Natural killer cell (primary cell): ENCODE results near the gene VASN. TPM values are rescaled to one million over a fixed set of nuclear protein-coding genes. Genes with fewer than 3 reads are reported as not detected.

Source experiments
- ATAC-seq, 3 donors: fragments of 150-1000 bp in 2 of 3; fragments of 200-7000 bp in 1 of 3; cut with Tn5 transposase; 1 replicate in 1 of 3; 2 replicates in 2 of 3; pipeline ENCODE4 v1.10.0; 2021; ENCODE audit warnings: mild to moderate bottlenecking in 2 of 3, moderate library complexity in 2 of 3
- DNase-seq, 2 donors: peaks; one replicate each; pipeline versions ENCODE4 v3.0.0 to v3.0.0-alpha.2; 2013 to 2021; ENCODE audit warnings: mixed read lengths in 1 of 2
- H3K27ac ChIP-seq: one replicate; pipeline ENCODE4 v1.5.1; 2013; ENCODE audit warnings: mild to moderate bottlenecking, low read length
- H3K27me3 ChIP-seq: one replicate; pipeline ENCODE4 v1.6.1; 2013; ENCODE audit warnings: low read length; ENCODE audit not compliant: control insufficient read depth, insufficient read depth
- H3K36me3 ChIP-seq: one replicate; pipeline ENCODE4 v1.6.1; 2013; ENCODE audit warnings: low read length; ENCODE audit not compliant: control insufficient read depth, insufficient read depth
- H3K4me1 ChIP-seq: one replicate; pipeline ENCODE4 v1.6.1; 2013; ENCODE audit warnings: low read length; ENCODE audit not compliant: control insufficient read depth, insufficient read depth
- H3K4me3 ChIP-seq: one replicate; pipeline ENCODE4 v1.5.1; 2013; ENCODE audit warnings: low read length
- H3K9me3 ChIP-seq: one replicate; pipeline ENCODE4 v1.6.1; 2013; ENCODE audit warnings: low read length; ENCODE audit not compliant: control insufficient read depth, insufficient read depth
- H3K27ac Mint-ChIP-seq, 2 donors: one replicate each; pipeline ENCODE4 v1.8.0; 2022; ENCODE audit warnings: mild to moderate bottlenecking in 2 of 2, mixed read lengths in 2 of 2, moderate library complexity in 1 of 2
- H3K27me3 Mint-ChIP-seq, 2 donors: one replicate each; pipeline ENCODE4 v1.8.0; 2022; ENCODE audit warnings: low read depth in 2 of 2, mixed read lengths in 2 of 2
- H3K36me3 Mint-ChIP-seq: one replicate; pipeline ENCODE4 v1.8.0; 2022; ENCODE audit warnings: mixed read lengths
- H3K4me1 Mint-ChIP-seq, 2 donors: one replicate each; pipeline ENCODE4 v1.8.0; 2022; ENCODE audit warnings: mixed read lengths in 2 of 2
- H3K4me3 Mint-ChIP-seq: one replicate; pipeline ENCODE4 v1.8.0; 2022; ENCODE audit warnings: mild to moderate bottlenecking, moderate library complexity, mixed read lengths
- H3K9me3 Mint-ChIP-seq, 2 donors: one replicate each; pipeline ENCODE4 v1.8.0; 2022; ENCODE audit warnings: mixed read lengths in 2 of 2
- WGBS: methylation state at CpG from one replicate; pipeline ENCODE4 v1.1.7; 2013; ENCODE audit warnings: missing lambda C conversion rate; ENCODE audit not compliant: insufficient coverage; 5-methylcytosine and 5-hydroxymethylcytosine counted together
- intact Hi-C: fragments of 100-400 bp; cut with micrococcal nuclease; formaldehyde crosslinking; loops from one replicate; pipeline ENCODE4 v1.14.2; 2022
- total RNA-seq, 4 donors: library from RNA; stranded (reverse); fragments of 120-200 nt in 1 of 4; gene quantifications; one replicate each; pipeline versions ENCODE4 v1.2.3 to v1.2.4, GENCODE V29; 2013 to 2022
- TF ChIP-seq, protein P1 (sequence below): fragments of 200-600 bp; IDR thresholded peaks from one replicate; pipeline ENCODE4 v1.8.0; 2022; ENCODE audit warnings: antibody characterized with exemption

The VASN gene
- total RNA-seq, 3 donors from 2014 or later (not counting 1 experiment from before 2014, with no cell fraction given), result 0.35 to 0.93 (median 0.78) TPM

DNA sequence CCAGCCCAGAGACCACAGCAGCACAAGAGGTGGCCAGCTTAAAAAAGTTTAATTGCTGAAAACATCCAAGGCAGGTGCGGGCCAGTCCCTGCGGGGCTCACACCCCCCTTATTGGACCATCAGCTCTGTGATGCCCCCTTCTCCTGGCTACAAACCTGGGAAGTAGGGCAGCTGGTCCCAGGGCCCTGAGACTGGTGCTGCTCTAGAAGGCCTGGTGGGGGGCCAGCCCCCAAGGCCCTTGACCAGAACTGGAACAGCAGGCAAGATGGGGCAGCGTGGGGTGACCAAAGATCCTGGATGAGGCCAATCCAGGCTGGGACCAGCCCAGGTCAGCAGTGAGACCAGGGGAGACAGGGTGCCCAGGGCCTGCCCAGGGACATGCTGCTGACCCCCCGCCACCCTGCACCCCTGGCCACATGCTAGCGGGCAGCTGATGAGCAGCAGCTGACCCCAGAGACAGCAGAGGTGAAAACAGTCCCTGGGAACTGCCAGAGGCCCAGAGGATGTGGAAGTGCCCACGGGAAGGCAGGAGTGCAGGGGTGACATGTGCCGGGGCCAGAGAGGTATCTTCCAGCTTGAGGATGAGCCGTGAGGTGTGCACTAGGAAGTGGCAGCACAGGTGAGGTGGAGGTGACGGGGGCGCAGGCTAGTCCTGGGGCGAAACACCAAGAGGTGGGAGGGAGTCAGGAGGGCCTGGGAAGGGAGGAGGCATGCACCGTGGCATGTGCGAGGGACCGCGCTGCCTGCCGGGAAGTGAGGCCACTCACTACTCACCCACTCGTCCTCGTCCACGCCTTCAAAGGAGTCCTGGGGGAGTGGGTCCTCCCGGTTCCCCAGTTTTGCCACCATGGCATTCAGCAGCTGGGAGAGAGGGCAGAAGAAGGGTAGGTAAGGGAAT lies 16.9 kb upstream of the VASN start:
- DNase-seq (peak in 1 of 2 donors; percentile 21), ATAC-seq (no peak)
- no peaks in the 10 kb centered on the region for H3K36me3 Mint-ChIP-seq
- H3K9me3 Mint-ChIP-seq, result no peaks in the 10 kb centered on the region
- TF ChIP-seq, protein P1, sequence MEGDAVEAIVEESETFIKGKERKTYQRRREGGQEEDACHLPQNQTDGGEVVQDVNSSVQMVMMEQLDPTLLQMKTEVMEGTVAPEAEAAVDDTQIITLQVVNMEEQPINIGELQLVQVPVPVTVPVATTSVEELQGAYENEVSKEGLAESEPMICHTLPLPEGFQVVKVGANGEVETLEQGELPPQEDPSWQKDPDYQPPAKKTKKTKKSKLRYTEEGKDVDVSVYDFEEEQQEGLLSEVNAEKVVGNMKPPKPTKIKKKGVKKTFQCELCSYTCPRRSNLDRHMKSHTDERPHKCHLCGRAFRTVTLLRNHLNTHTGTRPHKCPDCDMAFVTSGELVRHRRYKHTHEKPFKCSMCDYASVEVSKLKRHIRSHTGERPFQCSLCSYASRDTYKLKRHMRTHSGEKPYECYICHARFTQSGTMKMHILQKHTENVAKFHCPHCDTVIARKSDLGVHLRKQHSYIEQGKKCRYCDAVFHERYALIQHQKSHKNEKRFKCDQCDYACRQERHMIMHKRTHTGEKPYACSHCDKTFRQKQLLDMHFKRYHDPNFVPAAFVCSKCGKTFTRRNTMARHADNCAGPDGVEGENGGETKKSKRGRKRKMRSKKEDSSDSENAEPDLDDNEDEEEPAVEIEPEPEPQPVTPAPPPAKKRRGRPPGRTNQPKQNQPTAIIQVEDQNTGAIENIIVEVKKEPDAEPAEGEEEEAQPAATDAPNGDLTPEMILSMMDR, result no peak
- Histone ChIP-seq H3K4me1 (peaks cover 21% of the 10 kb centered on the region), H3K27ac (no peak overlapping the region), H3K9me3 (no peaks in the 10 kb centered on the region), H3K4me3 (no peak overlapping the region), H3K27me3 (no peaks in the 10 kb centered on the region), H3K36me3 (peaks cover 33% of the 10 kb centered on the region)
- H3K4me3 Mint-ChIP-seq, result no peak overlapping the region
- WGBS, result 97% methylated on average over 16 of the region's 20 CpGs
- intact Hi-C loops, result no loop called here
- no peak overlapping the region for H3K27ac Mint-ChIP-seq
- no peaks in the 10 kb centered on the region for H3K27me3 Mint-ChIP-seq
- peaks cover 4 to 19% of the 10 kb centered on the region in 2 donors for H3K4me1 Mint-ChIP-seq

DNA sequence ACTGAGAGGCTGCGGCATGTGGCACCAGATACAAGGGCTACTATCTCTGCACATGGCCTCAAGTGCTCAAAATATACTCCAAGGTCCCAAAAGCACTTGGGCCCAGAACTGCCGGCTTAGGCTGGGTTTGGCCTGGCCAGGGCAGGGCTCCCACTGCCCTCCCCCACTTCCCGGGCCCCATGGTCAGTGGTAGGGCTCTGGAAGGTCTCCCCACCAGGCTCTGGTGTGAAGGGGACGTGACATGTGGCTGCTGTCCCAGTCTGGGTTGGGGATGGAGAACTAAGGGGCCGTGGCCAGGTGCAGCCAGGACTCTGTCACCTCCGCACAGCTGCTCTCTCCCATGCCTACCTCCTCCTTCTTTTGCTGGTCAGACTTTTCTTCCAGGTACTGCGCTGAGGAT lies 14.8 kb upstream of the VASN start:
- H3K27ac Mint-ChIP-seq, result no peak overlapping the region
- peaks cover 0 to 10% of the 10 kb centered on the region in 2 donors for H3K4me1 Mint-ChIP-seq
- no peaks in the 10 kb centered on the region for H3K36me3 Mint-ChIP-seq
- Histone ChIP-seq H3K4me1 (peaks cover 5% of the 10 kb centered on the region), H3K4me3 (no peak overlapping the region), H3K36me3 (peaks cover 52% of the 10 kb centered on the region), H3K27me3 (no peaks in the 10 kb centered on the region), H3K9me3 (no peaks in the 10 kb centered on the region), H3K27ac (no peak overlapping the region)
- no peak for DNase-seq
- H3K27me3 Mint-ChIP-seq, result no peaks in the 10 kb centered on the region
- intact Hi-C loops, result no loop called here
- 96% methylated on average over 7 of the region's 7 CpGs for WGBS
- H3K9me3 Mint-ChIP-seq, result no peaks in the 10 kb centered on the region
- no peak for ATAC-seq
- TF ChIP-seq, protein P1, result no peak
- H3K4me3 Mint-ChIP-seq, result no peak overlapping the region

DNA sequence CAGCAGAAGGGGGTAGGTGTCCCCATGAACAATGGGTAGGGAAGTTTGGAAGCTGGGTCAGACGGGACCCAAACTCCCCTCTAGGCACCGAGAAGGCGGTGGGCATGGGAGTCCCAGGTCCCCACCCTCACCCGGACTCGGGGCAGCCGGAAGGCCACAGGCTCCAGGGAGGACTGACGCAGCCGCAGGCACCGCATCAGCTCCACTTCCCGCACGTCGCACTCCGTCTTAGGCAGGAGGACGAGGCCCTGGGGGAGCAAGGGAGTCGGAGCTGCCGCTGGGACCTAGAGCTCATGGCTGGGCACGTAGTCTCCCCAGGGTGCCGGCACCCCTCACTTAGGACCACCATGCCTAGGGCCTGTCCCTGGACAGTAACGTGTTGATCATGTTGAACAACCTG lies 13.4 kb upstream of the VASN start:
- Mint-ChIP-seq H3K36me3 (no peaks in the 10 kb centered on the region), H3K27me3 (no peaks in the 10 kb centered on the region), H3K9me3 (no peaks in the 10 kb centered on the region), H3K4me3 (no peak overlapping the region), H3K4me1 (peaks cover 0 to 9% of the 10 kb centered on the region in 2 donors), H3K27ac (no peak overlapping the region)
- H3K36me3 ChIP-seq, result peaks cover 64% of the 10 kb centered on the region
- DNase-seq, result peak in 1 of 2 donors; percentile 18
- intact Hi-C loops, result loop anchor here (2.0 kb wide), 1 partner anchor 191 kb away; no protein-coding TSS in a partner anchor
- H3K9me3 ChIP-seq, result no peaks in the 10 kb centered on the region
- 97% methylated on average over 19 of the region's 19 CpGs for WGBS
- H3K4me1 ChIP-seq, result peaks cover 8% of the 10 kb centered on the region
- no peak overlapping the region for H3K27ac ChIP-seq
- H3K4me3 ChIP-seq, result no peak overlapping the region
- H3K27me3 ChIP-seq, result no peaks in the 10 kb centered on the region
- no peak for ATAC-seq
- TF ChIP-seq, protein P1, result no peak
